Measurements from ENCODE around the gene SACS.
"Not testable (repeated sequence)": the region's sequence is repeated elsewhere in the genome, so short reads cannot be mapped to it uniquely, and the experiment has no call there.

Gene SACS

DNA sequence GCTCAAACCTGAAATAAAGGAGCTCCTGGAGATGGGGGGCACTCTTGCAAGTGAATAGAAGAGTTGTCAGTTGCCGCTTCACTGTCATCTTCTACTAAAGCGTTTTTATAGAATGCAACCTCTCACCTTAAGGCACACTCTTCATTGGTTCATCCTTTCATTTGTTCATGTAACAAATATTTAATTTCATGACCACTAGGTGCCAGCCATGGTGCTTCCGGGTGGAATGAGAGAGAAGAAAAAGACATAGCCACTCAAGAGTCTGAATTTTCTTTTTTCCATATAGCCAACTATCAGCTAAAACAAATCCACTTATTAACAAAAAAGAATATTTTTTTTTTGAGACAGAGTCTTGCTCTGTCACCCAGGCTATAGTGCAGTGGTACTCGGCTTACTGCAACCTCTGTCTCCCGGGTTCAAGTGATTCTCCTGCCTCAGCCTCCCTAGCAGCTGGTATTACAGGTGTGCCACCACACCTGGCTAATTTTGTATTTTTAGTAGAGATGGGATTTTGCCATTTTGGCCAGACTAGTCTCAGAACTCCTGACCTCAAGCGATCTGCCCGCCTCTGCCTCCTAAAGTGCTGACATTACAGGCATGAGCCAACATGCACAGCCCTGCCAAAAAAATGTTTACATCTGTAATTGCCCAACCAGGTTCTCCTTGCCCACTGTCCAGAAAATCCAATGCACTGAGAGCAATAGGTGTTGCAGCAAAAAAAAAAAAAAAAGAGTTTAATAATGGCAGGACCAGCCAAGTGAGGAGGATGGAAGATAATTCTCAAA lies 22.1 kb upstream of the SACS start:
- DNase-seq (ENCODE audit: low spot score) = no peak

GRCh38 chr13:23453132-23453531 lies 19.6 kb upstream of the SACS start:
- DNase-seq (ENCODE audit: low spot score) = no peak

- no peak for DNase-seq (ENCODE audit: low spot score)
These were observed 17.0 kb upstream of the SACS start for GRCh38 chr13:23450340-23451046.

- DNase-seq (ENCODE audit: low spot score) = no peak
These were observed 16.1 kb upstream of the SACS start for GRCh38 chr13:23449398-23450162.

- DNase-seq (ENCODE audit: low spot score) = no peak
These were observed 14.4 kb upstream of the SACS start for GRCh38 chr13:23447927-23448326.

DNA sequence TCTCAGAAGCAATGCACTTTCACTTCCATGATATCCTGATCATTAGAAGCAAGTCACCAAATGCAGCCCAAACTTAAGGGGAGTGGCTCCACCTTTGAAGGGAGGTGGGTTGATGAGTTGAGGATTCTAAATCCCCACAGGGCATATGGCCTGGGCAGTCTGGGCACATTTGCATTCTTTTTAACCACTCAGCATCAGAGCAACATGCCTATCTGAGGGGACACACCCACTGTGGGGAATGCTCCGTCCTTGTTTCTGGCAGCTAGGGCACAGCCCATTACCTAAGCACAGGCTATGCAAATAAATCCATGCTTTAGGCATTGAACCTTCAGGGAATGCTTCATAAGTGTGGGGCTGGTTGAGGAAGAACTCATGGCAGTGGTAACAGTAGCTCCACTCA lies 12.3 kb upstream of the SACS start:
- no peak for DNase-seq (ENCODE audit: low spot score)

DNA sequence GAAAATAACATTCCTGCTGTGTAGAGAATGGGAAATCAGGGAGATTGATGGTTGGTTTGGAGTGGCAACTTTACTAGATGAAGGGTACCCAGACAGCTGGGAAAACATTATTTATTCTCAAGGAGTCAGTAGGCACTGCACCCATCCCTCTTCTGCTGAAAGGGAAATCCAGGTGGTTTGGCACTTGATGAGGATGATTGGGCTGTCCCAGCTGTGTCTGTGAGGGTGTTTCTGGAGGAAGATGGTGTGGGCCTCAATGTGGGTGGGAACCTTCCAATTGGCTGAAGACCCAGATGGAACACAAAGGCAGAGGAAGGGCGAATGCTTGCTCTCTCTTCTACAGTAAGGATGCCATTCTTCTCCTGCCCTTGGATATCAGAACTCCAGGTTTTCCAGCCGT lies 10.4 kb upstream of the SACS start:
- DNase-seq (ENCODE audit: low spot score) = no peak

DNA sequence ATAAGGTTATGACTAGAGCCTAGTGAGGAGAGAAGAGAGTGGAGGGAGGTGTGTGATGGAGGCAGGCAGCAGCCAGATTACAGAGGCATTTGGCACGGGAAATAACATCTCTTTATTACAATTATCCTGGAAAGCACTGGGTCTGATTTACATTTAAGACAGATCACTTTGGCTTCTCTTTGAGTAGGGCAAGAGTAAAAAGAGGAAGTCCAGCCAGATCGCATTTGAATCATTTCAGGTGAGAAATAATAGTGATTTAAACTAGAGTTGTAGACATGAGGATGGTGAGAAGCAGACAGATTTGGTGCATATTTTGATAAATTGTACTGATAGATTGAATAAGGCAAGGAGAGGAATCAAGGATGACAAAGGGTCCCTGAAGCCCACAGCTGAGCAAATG lies 9.6 kb upstream of the SACS start:
- DNase-seq (ENCODE audit: low spot score) = no peak

GRCh38 chr13:23440821-23441618 lies 7.5 kb upstream of the SACS start:
- DNase-seq (ENCODE audit: low spot score) = no peak

GRCh38 chr13:23440324-23440723 lies 6.8 kb upstream of the SACS start:
- not testable (repeated sequence) for DNase-seq (ENCODE audit: low spot score)

DNA sequence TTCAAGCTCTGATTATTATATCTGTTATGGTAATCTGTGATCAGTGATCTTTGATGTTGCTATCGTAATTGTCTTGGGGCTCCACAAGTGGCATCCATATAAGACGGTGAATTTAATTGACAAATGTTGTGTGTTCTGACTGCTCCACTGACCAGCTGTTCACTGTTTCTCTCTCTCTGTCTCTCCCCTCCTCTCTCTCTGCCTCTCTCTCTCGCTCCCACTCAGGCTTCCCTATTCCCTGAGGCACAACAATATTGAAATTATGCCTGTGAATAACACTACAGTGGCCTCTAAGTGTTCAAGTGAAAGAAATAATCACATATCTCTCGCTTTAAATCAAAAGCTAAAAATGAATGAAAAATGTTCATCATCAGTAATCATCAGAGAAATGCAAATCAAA lies 4.4 kb upstream of the SACS start:
- no peak for DNase-seq (ENCODE audit: low spot score)

- no peak for DNase-seq (ENCODE audit: low spot score)
These were observed 3.2 kb upstream of the SACS start for GRCh38 chr13:23436680-23437079.

DNA sequence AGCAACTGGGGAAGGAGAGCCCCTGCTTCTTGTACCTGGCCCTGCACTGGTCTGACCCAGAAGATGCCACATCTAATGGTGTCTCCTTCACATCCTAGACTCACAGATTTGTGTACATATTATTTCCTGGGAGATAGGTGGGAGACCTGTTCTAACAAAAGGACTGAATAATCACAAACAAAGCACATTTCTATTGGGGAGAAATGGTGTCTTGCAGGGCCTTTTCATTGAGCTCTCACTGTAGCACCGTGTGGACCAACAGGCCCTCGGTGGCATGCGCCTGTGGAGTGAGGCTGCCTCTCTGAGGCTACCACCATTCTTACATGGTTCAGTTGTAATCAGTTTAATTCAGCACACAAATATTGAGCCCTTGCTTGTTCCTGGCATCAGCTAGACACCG lies 989 bp upstream of the SACS start:
- DNase-seq (ENCODE audit: low spot score) = no peak

DNA sequence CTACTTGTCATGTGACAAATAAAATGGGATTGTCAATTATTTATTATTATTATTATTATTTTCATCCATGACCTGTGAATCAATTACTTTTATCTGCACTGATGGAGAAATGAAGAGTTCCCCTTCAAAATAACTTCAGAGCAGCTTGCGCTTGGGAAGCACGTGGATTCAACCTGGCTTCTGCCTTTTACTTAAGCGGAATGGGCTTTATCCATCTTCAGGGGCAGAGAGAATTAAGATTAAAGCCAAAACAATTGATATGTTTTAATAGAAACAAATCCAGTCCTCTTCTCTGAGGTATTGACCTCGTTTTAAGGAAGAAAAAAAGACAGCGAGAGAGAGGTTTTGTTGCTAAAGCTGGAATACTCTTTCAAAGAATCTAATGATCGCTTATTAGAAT lies 876 bp downstream of the SACS start:
- DNase-seq (ENCODE audit: low spot score) = no peak

GRCh38 chr13:23430664-23431063 lies 2.8 kb downstream of the SACS start:
- DNase-seq (ENCODE audit: low spot score) = no peak

DNA sequence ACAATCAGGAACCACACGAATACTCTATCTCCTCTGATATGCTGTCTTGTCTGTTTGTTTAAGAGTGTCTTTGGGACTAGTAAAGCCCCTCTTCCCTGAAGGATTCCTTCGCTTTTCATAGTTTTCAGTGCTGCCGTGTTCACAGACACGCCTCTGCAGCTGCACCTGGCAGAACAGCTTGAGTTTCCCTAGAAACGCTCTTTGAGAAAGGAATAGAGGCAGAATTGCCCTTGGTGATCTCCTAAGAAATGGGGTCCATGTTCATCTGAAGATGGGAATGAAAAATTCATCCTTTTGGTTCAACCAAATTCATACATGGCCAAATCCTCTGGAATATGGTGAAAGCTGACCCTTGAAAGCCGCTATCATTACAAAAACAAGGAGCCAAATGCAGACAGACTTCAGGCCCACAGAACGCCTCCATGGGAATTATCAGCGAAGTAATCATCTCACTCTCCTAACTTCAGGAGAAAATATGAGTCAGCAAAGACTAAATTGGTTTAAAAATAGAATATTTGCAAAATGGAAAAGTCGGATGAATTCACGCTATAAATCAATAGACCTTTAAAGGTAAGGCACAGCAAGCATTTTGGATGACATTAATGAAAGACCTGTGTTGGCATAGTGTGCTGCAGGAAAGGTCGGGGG lies 5.5 kb downstream of the SACS start:
- DNase-seq (ENCODE audit: low spot score) = no peak

- no peak for DNase-seq (ENCODE audit: low spot score)
These were observed 6.1 kb downstream of the SACS start for GRCh38 chr13:23427342-23427843.

- DNase-seq (ENCODE audit: low spot score) = no peak
These were observed 11.9 kb downstream of the SACS start for GRCh38 chr13:23421596-23421995.

GRCh38 chr13:23418776-23419683 lies 14.5 kb downstream of the SACS start:
- no peak for DNase-seq (ENCODE audit: low spot score)

DNA sequence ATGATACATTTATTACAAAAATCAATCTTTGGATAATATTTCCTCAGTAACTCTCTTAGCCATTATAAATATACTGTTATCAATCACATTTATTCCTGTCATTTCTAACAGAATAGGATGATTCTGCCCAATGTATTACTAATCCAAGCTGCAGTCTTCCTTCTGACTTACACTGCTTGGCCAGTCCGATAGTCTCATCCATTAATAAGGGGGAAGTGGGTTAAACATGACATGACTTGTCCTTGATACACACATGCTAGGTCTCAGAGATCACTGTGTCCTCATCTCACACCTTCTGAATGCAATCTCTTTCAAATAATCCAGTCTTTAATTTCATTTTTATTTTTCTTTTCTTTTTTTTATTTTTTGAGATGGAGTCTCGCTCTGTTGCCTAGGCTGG lies 18.8 kb downstream of the SACS start:
- DNase-seq (ENCODE audit: low spot score) = no peak
